T-cell (primary cell): ENCODE results near the gene KRTAP12-3. TPM values are rescaled to one million over a fixed set of nuclear protein-coding genes. Genes with fewer than 3 reads are reported as not detected.
"Not testable (repeated sequence)": the region's sequence is repeated elsewhere in the genome, so short reads cannot be mapped to it uniquely, and the experiment has no call there.

ENCODE experiments used
- ATAC-seq, 4 experiments: fragments of 200-7000 bp in 3 of 4; fragments of 150-1000 bp in 1 of 4; cut with Tn5 transposase; replicated peaks in 1 of 4; 1 replicate in 3 of 4; 2 replicates in 1 of 4; pipeline ENCODE4 v1.10.0; 2021; ENCODE audit warnings: moderate library complexity in 3 of 4, mild to moderate bottlenecking in 2 of 4, moderate number of reproducible peaks in 1 of 4
- CTCF ChIA-PET, 2 donors: fragments of 300-600 bp; sonication (Branson Sonifier 250); formaldehyde crosslinking; loops; one replicate each; lab custom pipeline; 2022; ENCODE audit warnings: antibody characterized with exemption in 2 of 2; lab: Charles Lee
- POLR2A ChIA-PET, 2 donors: fragments of 300-600 bp; sonication (Branson Sonifier 250); formaldehyde crosslinking; loops; one replicate each; lab custom pipeline; 2022; ENCODE audit warnings: antibody characterized with exemption in 2 of 2; lab: Charles Lee
- DNase-seq, 35 experiments: peaks; one replicate each; pipeline versions ENCODE4 v3.0.0 to v3.0.0-alpha.2; 2013 to 2023
- H3K27ac ChIP-seq: one replicate; pipeline ENCODE4 v1.5.1; 2013; ENCODE audit warnings: low read length
- H3K27me3 ChIP-seq, 2 experiments: replicated peaks in 1 of 2; 1 replicate in 1 of 2; 2 replicates in 1 of 2; pipeline versions ENCODE4 v1.6.1 to v1.7.0; 2013; ENCODE audit warnings: low read length in 1 of 2, mixed read lengths in 1 of 2; ENCODE audit not compliant: control insufficient read depth in 2 of 2, insufficient read depth in 2 of 2; ENCODE audit errors: extremely low read depth in 1 of 2
- H3K36me3 ChIP-seq, 2 donors: 1 replicate in 1 of 2; 2 replicates in 1 of 2; pipeline versions ENCODE4 v1.6.1 to v1.7.0; 2013; ENCODE audit warnings: low read length in 1 of 2; ENCODE audit not compliant: control insufficient read depth in 2 of 2, insufficient read depth in 1 of 2; ENCODE audit errors: extremely low read depth in 1 of 2
- H3K4me1 ChIP-seq, 2 experiments: 1 replicate in 1 of 2; 2 replicates in 1 of 2; pipeline versions ENCODE4 v1.6.1 to v1.7.0; 2013; ENCODE audit warnings: low read length in 2 of 2, mixed read lengths in 1 of 2; ENCODE audit not compliant: insufficient read depth in 2 of 2, control insufficient read depth in 1 of 2; ENCODE audit errors: extremely low read depth in 1 of 2
- H3K4me3 ChIP-seq, 2 donors: 1 replicate in 1 of 2; 2 replicates in 1 of 2; pipeline versions ENCODE4 v1.5.1 to v1.7.0; 2013; ENCODE audit warnings: mild to moderate bottlenecking in 2 of 2, low read length in 1 of 2, moderate library complexity in 1 of 2; ENCODE audit not compliant: control insufficient read depth in 1 of 2; ENCODE audit errors: extremely low read depth in 1 of 2
- H3K9me3 ChIP-seq: 2 replicates; pipeline ENCODE4 v1.7.0; 2013
- H3K27ac Mint-ChIP-seq, 2 donors: one replicate each; pipeline ENCODE4 v1.8.0; 2020 to 2021; ENCODE audit warnings: mild to moderate bottlenecking in 2 of 2, mixed read lengths in 2 of 2
- H3K27me3 Mint-ChIP-seq, 2 donors: one replicate each; pipeline ENCODE4 v1.8.0; 2021 to 2022; ENCODE audit warnings: mixed read lengths in 2 of 2
- H3K36me3 Mint-ChIP-seq: one replicate; pipeline ENCODE4 v1.8.0; 2021; ENCODE audit warnings: mixed read lengths
- H3K4me1 Mint-ChIP-seq, 3 donors: one replicate each; pipeline ENCODE4 v1.8.0; 2020 to 2022; ENCODE audit warnings: mixed read lengths in 3 of 3, mild to moderate bottlenecking in 1 of 3
- H3K4me3 Mint-ChIP-seq, 3 donors: one replicate each; pipeline ENCODE4 v1.8.0; 2020 to 2022; ENCODE audit warnings: mild to moderate bottlenecking in 3 of 3, mixed read lengths in 3 of 3, moderate library complexity in 3 of 3
- H3K9me3 Mint-ChIP-seq, 3 donors: one replicate each; pipeline ENCODE4 v1.8.0; 2020 to 2022; ENCODE audit warnings: mixed read lengths in 3 of 3
- WGBS: methylation state at CpG from one replicate; pipeline ENCODE4 v1.1.5; 2013; ENCODE audit warnings: missing lambda C conversion rate; ENCODE audit not compliant: insufficient coverage; 5-methylcytosine and 5-hydroxymethylcytosine counted together
- total RNA-seq, 35 experiments: library from RNA in 6 of 35; stranded (reverse) in 6 of 35; fragments of 120-200 nt in 1 of 35; gene quantifications; one replicate each; pipeline versions ENCODE4 v1.2.1 to v1.2.4 and lab custom pipeline; 2013 to 2026

KRTAP12-3 gene
- total RNA-seq, 5 donors from 2014 or later (not counting 1 experiment from before 2014, with no cell fraction given): not detected

DNA sequence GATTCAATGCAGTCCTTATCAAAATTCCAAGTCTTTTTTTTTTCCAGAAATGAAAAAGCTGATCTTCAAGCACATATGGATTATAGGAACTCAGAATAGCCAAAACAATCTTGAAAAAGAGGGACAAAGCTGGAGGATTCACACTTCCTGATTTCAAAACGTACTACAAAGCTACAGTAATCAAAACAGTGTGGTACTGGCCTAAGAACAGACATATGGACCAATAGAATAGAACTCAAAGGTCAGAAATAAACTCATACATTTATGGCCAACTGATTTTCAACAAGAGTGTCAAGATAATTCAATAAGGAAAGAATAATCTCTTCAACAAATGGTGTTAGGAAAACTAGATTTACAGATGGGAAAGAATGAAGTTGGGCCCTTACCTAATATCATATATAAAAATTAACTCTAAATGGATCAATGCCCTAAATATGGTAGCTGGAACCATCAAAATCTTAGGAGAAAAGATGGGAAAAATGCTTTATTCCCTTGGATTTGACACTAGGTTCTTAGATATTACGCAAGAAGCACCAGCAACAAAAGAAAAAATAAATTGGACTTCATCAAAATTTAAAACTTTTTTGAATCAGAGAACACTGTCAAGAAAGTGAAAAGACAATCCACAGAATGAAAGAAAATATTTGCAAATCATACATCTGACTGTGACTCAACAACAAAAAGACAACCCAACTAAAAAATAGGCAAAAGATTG lies 35.2 kb downstream of the KRTAP12-3 start:
- Mint-ChIP-seq H3K27me3 (peaks cover 18 to 22% of the 10 kb centered on the region in 2 donors), H3K4me3 (no peak overlapping the region), H3K9me3 (peaks cover 6 to 22% (median 14%) of the 10 kb centered on the region in 3 donors), H3K4me1 (peaks cover 18 to 24% (median 19%) of the 10 kb centered on the region in 3 donors), H3K36me3 (no peaks in the 10 kb centered on the region), H3K27ac (no peak overlapping the region)
- Histone ChIP-seq H3K36me3 (no peaks in the 10 kb centered on the region), H3K27ac (no peak overlapping the region), H3K4me1 (peaks cover 0 to 3% of the 10 kb centered on the region in 2 experiments), H3K9me3 (peaks cover 2% of the 10 kb centered on the region), H3K27me3 (peaks cover 0 to 23% of the 10 kb centered on the region in 2 experiments), H3K4me3 (no peak overlapping the region)
- no CpG with 5 or more reads among the region's 2 CpGs for WGBS
- ChIA-PET POLR2A (no interaction called here), CTCF (no interaction called here)
- ATAC-seq (no peak), DNase-seq (no peak)

DNA sequence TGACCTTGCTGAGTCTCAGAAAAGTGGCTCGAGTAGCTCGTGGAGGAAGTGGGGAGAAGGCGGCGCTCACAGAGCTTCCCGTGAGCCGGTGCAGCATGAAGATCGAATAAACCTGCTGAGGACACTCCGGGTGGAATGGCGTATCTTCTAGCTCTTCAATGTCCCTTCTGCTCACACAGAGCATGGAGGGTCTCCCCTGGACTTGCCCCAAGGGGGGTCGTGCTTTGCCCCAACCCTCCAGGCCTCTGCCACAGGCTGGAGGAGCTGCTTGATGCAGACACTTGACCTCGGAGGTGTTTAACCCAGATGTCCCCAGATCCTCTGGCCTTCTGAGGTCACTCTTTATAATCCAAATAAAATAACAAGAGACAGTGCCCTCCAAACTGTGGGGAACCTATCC lies 37.0 kb downstream of the KRTAP12-3 start:
- H3K36me3 ChIP-seq: no peaks in the 10 kb centered on the region
- peaks cover 33 to 37% of the 10 kb centered on the region in 2 donors for H3K27me3 Mint-ChIP-seq
- H3K27ac ChIP-seq: no peak overlapping the region
- H3K4me3 ChIP-seq: no peak overlapping the region
- H3K4me1 Mint-ChIP-seq: peaks cover 18 to 27% (median 22%) of the 10 kb centered on the region in 3 donors
- no peak overlapping the region for H3K4me3 Mint-ChIP-seq
- H3K9me3 ChIP-seq: peaks cover 2% of the 10 kb centered on the region
- ChIA-PET POLR2A (no interaction called here), CTCF (interaction anchor here in 1 of 2 donors (0.8 kb wide), 1 partner anchor 100 kb away, joined by 7 read pairs; no protein-coding TSS in a partner anchor)
- H3K36me3 Mint-ChIP-seq: no peaks in the 10 kb centered on the region
- H3K4me1 ChIP-seq: peaks cover 0 to 7% of the 10 kb centered on the region in 2 experiments
- WGBS: 58% methylated on average over 9 of the region's 11 CpGs
- DNase-seq (no peak), ATAC-seq (peak in 1 of 4 experiments; percentile 35)
- peaks cover 0 to 37% of the 10 kb centered on the region in 2 experiments for H3K27me3 ChIP-seq
- H3K27ac Mint-ChIP-seq: no peak overlapping the region
- H3K9me3 Mint-ChIP-seq: peaks cover 6 to 22% (median 14%) of the 10 kb centered on the region in 3 donors

DNA sequence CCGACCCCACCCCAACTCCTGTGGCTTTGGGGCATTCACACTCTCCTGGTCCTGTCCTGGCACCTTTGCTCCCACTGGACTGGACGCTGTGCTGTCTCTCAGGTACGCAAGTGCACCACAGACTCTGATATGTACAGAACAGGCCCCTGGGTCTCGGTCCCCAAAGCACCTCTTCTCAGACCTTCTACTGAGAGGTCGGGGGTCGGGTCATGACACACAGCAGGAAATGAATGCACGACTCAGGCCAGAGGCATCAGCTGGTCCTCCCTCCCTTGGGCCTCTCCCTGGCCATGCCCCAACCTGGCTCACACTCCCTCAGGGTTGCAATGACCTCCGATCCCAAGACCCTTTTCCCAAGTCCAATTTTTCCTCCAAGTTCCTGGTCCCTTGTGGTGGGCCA lies 37.5 kb downstream of the KRTAP12-3 start:
- no peak for DNase-seq
- no peak overlapping the region for H3K27ac ChIP-seq
- H3K4me1 ChIP-seq: peaks cover 0 to 7% of the 10 kb centered on the region in 2 experiments
- H3K4me1 Mint-ChIP-seq: peaks cover 18 to 27% (median 22%) of the 10 kb centered on the region in 3 donors
- peaks cover 3 to 41% of the 10 kb centered on the region in 2 experiments for H3K27me3 ChIP-seq
- CTCF ChIA-PET: interaction anchor here in 1 of 2 donors (0.8 kb wide), 1 partner anchor 99 kb away, joined by 7 read pairs; no protein-coding TSS in a partner anchor
- H3K4me3 ChIP-seq: no peak overlapping the region
- H3K36me3 Mint-ChIP-seq: no peaks in the 10 kb centered on the region
- no peak for ATAC-seq
- H3K4me3 Mint-ChIP-seq: no peak overlapping the region
- no peak overlapping the region for H3K27ac Mint-ChIP-seq
- H3K9me3 ChIP-seq: peaks cover 2% of the 10 kb centered on the region
- 75% methylated on average over 4 of the region's 8 CpGs for WGBS
- no peaks in the 10 kb centered on the region for H3K36me3 ChIP-seq
- POLR2A ChIA-PET: no interaction called here
- H3K27me3 Mint-ChIP-seq: peaks cover 37 to 41% of the 10 kb centered on the region in 2 donors
- H3K9me3 Mint-ChIP-seq: peaks cover 6 to 22% (median 14%) of the 10 kb centered on the region in 3 donors

DNA sequence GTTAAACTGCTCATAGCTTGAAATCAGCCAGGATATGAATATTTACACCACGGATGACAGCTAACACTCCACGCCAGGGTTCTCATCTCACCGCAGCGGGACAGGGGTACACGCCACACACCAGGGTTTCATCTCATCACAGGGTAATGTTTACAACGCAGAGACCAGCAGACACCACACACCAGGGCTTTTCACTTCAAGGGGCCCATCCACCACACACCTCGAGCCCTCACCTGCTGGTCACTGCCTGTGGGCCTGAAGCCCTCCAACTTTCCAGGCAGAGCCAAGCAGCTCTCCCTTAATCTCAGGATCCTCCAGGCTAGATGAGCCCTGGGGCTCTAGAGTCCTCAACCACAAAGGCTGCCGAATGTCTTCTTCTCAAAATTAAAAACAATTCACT lies 37.9 kb downstream of the KRTAP12-3 start:
- H3K9me3 ChIP-seq: peaks cover 2% of the 10 kb centered on the region

DNA sequence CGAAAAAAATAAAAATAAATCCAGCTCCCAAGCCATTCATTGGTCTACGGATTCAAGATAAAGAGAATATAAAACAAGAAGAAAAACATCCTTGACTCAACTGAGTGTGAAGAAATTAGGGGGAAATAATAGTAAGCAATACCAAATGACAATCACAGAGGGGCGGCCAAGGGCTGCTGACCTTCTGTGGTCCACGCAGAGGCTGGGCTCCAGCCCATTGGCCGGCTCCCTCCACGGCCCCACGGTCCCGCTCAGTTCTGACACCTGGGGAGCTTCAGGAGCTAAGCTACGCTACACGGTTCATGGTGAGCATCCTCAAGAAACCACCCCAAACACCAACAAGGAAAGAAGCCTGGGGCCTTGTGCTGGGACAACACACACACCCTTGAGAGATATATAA lies 38.8 kb downstream of the KRTAP12-3 start:
- no peaks in the 10 kb centered on the region for H3K36me3 Mint-ChIP-seq
- ATAC-seq: no peak
- DNase-seq: no peak
- ChIA-PET CTCF (interaction anchor here in 1 of 2 donors (0.7 kb wide), 1 partner anchor 11 kb away, joined by 3 read pairs; no protein-coding TSS in a partner anchor), POLR2A (no interaction called here)
- peaks cover 6 to 22% (median 14%) of the 10 kb centered on the region in 3 donors for H3K9me3 Mint-ChIP-seq
- H3K27ac Mint-ChIP-seq: no peak overlapping the region
- no peak overlapping the region for H3K4me3 Mint-ChIP-seq
- peaks cover 47 to 54% of the 10 kb centered on the region in 2 donors for H3K27me3 Mint-ChIP-seq
- H3K4me3 ChIP-seq: no peak overlapping the region
- peaks cover 0 to 7% of the 10 kb centered on the region in 2 experiments for H3K4me1 ChIP-seq
- peaks cover 10 to 21% (median 18%) of the 10 kb centered on the region in 3 donors for H3K4me1 Mint-ChIP-seq
- WGBS: 90% methylated on average over 2 of the region's 10 CpGs
- no peak overlapping the region for H3K27ac ChIP-seq
- H3K27me3 ChIP-seq: peaks cover 4 to 55% of the 10 kb centered on the region in 2 experiments
- H3K9me3 ChIP-seq: peaks cover 2% of the 10 kb centered on the region
- no peaks in the 10 kb centered on the region for H3K36me3 ChIP-seq

More for the DNA sequence above, 37.9 kb downstream of the KRTAP12-3 start:
- H3K9me3 Mint-ChIP-seq: peaks cover 6 to 22% (median 14%) of the 10 kb centered on the region in 3 donors
- H3K4me1 Mint-ChIP-seq: peaks cover 18 to 27% (median 22%) of the 10 kb centered on the region in 3 donors
- Histone ChIP-seq H3K4me1 (peaks cover 0 to 7% of the 10 kb centered on the region in 2 experiments), H3K36me3 (no peaks in the 10 kb centered on the region), H3K27ac (no peak overlapping the region), H3K27me3 (peaks cover 4 to 45% of the 10 kb centered on the region in 2 experiments), H3K4me3 (no peak overlapping the region)
- H3K27ac Mint-ChIP-seq: no peak overlapping the region
- peaks cover 37 to 46% of the 10 kb centered on the region in 2 donors for H3K27me3 Mint-ChIP-seq
- no peaks in the 10 kb centered on the region for H3K36me3 Mint-ChIP-seq
- H3K4me3 Mint-ChIP-seq: no peak overlapping the region
- POLR2A ChIA-PET: no interaction called here
- CTCF ChIA-PET: no interaction called here
- WGBS: 84% methylated on average over 7 of the region's 8 CpGs
- no peak for ATAC-seq
- DNase-seq: no peak

DNA sequence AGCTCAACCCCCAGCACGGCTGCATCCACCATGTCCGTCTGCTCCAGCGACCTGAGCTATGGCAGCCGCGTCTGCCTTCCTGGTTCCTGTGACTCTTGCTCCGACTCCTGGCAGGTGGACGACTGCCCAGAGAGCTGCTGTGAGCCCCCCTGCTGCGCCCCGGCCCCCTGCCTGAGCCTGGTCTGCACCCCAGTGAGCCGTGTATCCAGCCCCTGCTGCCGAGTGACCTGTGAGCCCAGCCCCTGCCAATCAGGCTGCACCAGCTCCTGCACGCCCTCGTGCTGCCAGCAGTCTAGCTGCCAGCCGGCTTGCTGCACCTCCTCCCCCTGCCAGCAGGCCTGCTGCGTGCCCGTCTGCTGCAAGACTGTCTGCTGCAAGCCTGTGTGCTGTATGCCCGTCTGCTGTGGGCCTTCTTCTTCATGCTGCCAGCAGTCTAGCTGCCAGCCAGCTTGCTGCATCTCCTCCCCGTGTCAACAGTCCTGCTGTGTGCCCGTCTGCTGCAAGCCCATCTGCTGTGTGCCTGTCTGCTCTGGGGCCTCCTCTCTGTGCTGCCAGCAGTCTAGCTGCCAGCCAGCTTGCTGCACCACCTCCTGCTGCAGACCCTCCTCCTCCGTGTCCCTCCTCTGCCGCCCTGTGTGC lies 39.6 kb downstream of the KRTAP12-3 start, which contains the start of gene KRTAP10-12:
Gene KRTAP10-12, plus strand, starts transcription at position 1 of the 639 bp plus-strand sequence. Its CDS starts 30 bp downstream, at position 31.
- POLR2A ChIA-PET, DNase-seq, H3K36me3 Mint-ChIP-seq, H3K36me3 ChIP-seq, ATAC-seq, H3K9me3 ChIP-seq, CTCF ChIA-PET, H3K4me3 Mint-ChIP-seq, H3K27ac ChIP-seq, H3K4me1 ChIP-seq, H3K4me3 ChIP-seq: not testable (repeated sequence)
- peaks cover 4 to 62% of the 10 kb centered on the region in 2 experiments for H3K27me3 ChIP-seq
- Mint-ChIP-seq H3K4me1 (peaks cover 5 to 20% (median 13%) of the 10 kb centered on the region in 3 donors), H3K9me3 (peaks cover 6 to 15% (median 14%) of the 10 kb centered on the region in 3 donors), H3K27me3 (peaks cover 50 to 60% of the 10 kb centered on the region in 2 donors), H3K27ac (peak within 1 kb of the TSS; percentile 12 to 78)
- WGBS: 66% methylated on average over 9 of the region's 21 CpGs
